Thoracic aorta (tissue), 2 donors: ENCODE measurements around the gene C1orf232. TPM values are rescaled to one million over a fixed set of nuclear protein-coding genes. Genes with fewer than 3 reads are reported as not detected.

Experiments
- ATAC-seq: fragments of 150-250 bp; one replicate; pipeline ENCODE4 v1.8.0; 2017; ENCODE audit warnings: low read depth; ENCODE audit not compliant: insufficient number of reproducible peaks, low FRiP score
- DNase-seq: peaks from one replicate; pipeline ENCODE4 v3.0.0-alpha.2; 2020; ENCODE audit warnings: low spot score
- H3K27ac ChIP-seq, 2 donors: fragments of 200-600 bp; sonication (generic); 1 replicate in 1 of 2; 2 replicates in 1 of 2; pipeline ENCODE4 v1.5.1; 2016; ENCODE audit warnings: mild to moderate bottlenecking in 2 of 2, moderate library complexity in 2 of 2
- H3K27me3 ChIP-seq: fragments of 200-600 bp; sonication (generic); replicated peaks from 2 replicates; pipeline ENCODE4 v1.6.0; 2016; ENCODE audit warnings: mild to moderate bottlenecking; ENCODE audit not compliant: insufficient read depth
- H3K36me3 ChIP-seq: fragments of 200-600 bp; sonication (generic); one replicate; pipeline ENCODE4 v1.5.1; 2016
- H3K4me1 ChIP-seq, 2 donors: fragments of 200-600 bp; sonication (generic); 1 replicate in 1 of 2; 2 replicates in 1 of 2; pipeline versions ENCODE4 v1.5.1 to v1.6.0; 2016; ENCODE audit warnings: low read depth in 2 of 2, mild to moderate bottlenecking in 1 of 2; ENCODE audit not compliant: control insufficient read depth in 1 of 2
- H3K4me3 ChIP-seq: fragments of 200-600 bp; sonication (generic); 2 replicates; pipeline ENCODE4 v1.5.1; 2016; ENCODE audit warnings: mild to moderate bottlenecking
- H3K9me3 ChIP-seq: fragments of 200-600 bp; sonication (generic); 2 replicates; pipeline ENCODE4 v1.5.1; 2016
- CTCF ChIP-seq: fragments of 200-600 bp; sonication (generic); IDR thresholded peaks from one replicate; pipeline ENCODE4 v1.5.1; 2019; ENCODE audit warnings: antibody characterized with exemption
- total RNA-seq, 2 donors: library from RNA; depleted of rRNA; stranded (reverse); fragments of >200 nt; gene quantifications; one replicate each; pipeline versions ENCODE4 v1.1.0 to v1.2.3, GENCODE V29; 2016

The C1orf232 gene
- total RNA-seq, 2 donors from 2014 or later, result not detected

GRCh38 chr1:26187882-26188281 lies 19.1 kb upstream of the C1orf232 start:
- no peak for DNase-seq
- H3K27ac ChIP-seq, result no peak overlapping the region

GRCh38 chr1:26184883-26185282 lies 16.1 kb upstream of the C1orf232 start:
- no peaks in the 10 kb centered on the region for H3K9me3 ChIP-seq
- ATAC-seq (no peak), DNase-seq (no peak)
- H3K4me3 ChIP-seq, result no peak overlapping the region
- H3K36me3 ChIP-seq, result no peaks in the 10 kb centered on the region
- TF ChIP-seq CTCF, result no peak
- no peak overlapping the region for H3K27ac ChIP-seq
- H3K27me3 ChIP-seq, result no peaks in the 10 kb centered on the region
- H3K4me1 ChIP-seq, result no peaks in the 10 kb centered on the region

More at GRCh38 chr1:26187882-26188281, 19.1 kb upstream of the C1orf232 start:
- no peaks in the 10 kb centered on the region for H3K9me3 ChIP-seq
- ATAC-seq, result no peak
- H3K4me3 ChIP-seq, result no peak overlapping the region
- TF ChIP-seq CTCF, result no peak
- no peaks in the 10 kb centered on the region for H3K4me1 ChIP-seq
- H3K27me3 ChIP-seq, result no peaks in the 10 kb centered on the region
- no peaks in the 10 kb centered on the region for H3K36me3 ChIP-seq

- Histone ChIP-seq H3K27me3 (no peaks in the 10 kb centered on the region), H3K9me3 (no peaks in the 10 kb centered on the region), H3K4me1 (no peaks in the 10 kb centered on the region), H3K36me3 (no peaks in the 10 kb centered on the region), H3K4me3 (no peak overlapping the region), H3K27ac (no peak overlapping the region)
- DNase-seq, result no peak
- no peak for ATAC-seq
- no peak for TF ChIP-seq CTCF
Measured at GRCh38 chr1:26184086-26184485, 15.3 kb upstream of the C1orf232 start.

GRCh38 chr1:26182383-26182696 lies 13.6 kb upstream of the C1orf232 start:
- H3K36me3 ChIP-seq, result no peaks in the 10 kb centered on the region
- no peaks in the 10 kb centered on the region for H3K27me3 ChIP-seq
- no peak overlapping the region for H3K27ac ChIP-seq
- no peaks in the 10 kb centered on the region for H3K4me1 ChIP-seq
- TF ChIP-seq CTCF, result no peak
- DNase-seq (no peak), ATAC-seq (no peak)
- H3K4me3 ChIP-seq, result no peak overlapping the region
- H3K9me3 ChIP-seq, result no peaks in the 10 kb centered on the region

- H3K4me3 ChIP-seq, result no peak overlapping the region
- H3K9me3 ChIP-seq, result no peaks in the 10 kb centered on the region
- DNase-seq (no peak), ATAC-seq (no peak)
- no peak overlapping the region for H3K27ac ChIP-seq
- TF ChIP-seq CTCF, result no peak
- H3K4me1 ChIP-seq, result no peaks in the 10 kb centered on the region
- no peaks in the 10 kb centered on the region for H3K27me3 ChIP-seq
- no peaks in the 10 kb centered on the region for H3K36me3 ChIP-seq
Measured at GRCh38 chr1:26181586-26182382, 13.0 kb upstream of the C1orf232 start.
